ENCODE results near the gene PPP6R3.

PPP6R3 gene

DNA sequence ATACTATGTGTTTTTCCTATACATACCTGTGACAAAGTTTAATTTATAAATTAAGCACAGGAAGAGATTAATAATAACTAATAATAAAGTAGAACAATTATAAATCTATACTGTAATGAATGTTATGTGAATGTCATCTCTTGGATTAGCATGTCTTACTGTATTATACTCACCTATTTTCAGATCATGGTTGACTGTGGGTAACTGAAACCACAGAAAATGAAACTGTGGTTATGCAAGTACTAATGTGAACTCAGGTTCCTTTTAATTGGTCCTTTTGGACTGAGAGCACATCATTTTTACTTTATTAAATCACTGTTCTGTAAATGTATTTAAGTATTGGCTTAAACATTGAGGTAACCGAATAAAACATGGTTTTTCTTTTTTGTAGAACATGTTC, 108.8 kb downstream of the PPP6R3 start:
- in situ Hi-C loops (cut with MboI; ENCODE audit: low pct_unique_long_range_greater_than_20kb, low sequenced_read_pairs, unreplicated experiment): no loop called here
- TF ChIP-seq, protein P1, sequence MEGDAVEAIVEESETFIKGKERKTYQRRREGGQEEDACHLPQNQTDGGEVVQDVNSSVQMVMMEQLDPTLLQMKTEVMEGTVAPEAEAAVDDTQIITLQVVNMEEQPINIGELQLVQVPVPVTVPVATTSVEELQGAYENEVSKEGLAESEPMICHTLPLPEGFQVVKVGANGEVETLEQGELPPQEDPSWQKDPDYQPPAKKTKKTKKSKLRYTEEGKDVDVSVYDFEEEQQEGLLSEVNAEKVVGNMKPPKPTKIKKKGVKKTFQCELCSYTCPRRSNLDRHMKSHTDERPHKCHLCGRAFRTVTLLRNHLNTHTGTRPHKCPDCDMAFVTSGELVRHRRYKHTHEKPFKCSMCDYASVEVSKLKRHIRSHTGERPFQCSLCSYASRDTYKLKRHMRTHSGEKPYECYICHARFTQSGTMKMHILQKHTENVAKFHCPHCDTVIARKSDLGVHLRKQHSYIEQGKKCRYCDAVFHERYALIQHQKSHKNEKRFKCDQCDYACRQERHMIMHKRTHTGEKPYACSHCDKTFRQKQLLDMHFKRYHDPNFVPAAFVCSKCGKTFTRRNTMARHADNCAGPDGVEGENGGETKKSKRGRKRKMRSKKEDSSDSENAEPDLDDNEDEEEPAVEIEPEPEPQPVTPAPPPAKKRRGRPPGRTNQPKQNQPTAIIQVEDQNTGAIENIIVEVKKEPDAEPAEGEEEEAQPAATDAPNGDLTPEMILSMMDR (IDR thresholded peaks at IDR 0.05; ENCODE audit: extremely low read depth, insufficient read depth, missing control alignments): no peak
- peak; percentile 35 for DNase-seq (ENCODE audit: low spot score)

DNA sequence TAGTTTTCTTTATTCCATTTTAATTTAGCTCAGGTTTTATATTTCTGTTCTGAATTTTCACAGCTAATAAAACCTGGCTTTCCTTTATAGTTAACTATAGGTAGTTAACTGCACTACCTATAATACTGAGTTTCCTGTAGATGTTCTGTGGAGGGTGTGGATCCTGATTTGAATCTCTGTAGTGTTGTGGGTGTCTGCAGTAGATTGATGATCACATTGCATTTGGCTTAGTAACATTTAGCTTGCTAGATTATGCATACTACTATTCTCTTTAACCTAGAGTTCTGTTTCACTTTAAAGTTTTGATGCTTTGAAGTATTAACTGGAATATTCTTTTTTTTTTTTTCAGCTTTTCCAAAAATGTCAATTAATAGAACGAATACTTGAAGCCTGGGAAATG, 110.1 kb downstream of the PPP6R3 start:
- TF ChIP-seq, protein P1 (IDR thresholded peaks at IDR 0.05; ENCODE audit: extremely low read depth, insufficient read depth, missing control alignments): no peak
- no peak for DNase-seq (ENCODE audit: low spot score)
- in situ Hi-C loops (cut with MboI; ENCODE audit: low pct_unique_long_range_greater_than_20kb, low sequenced_read_pairs, unreplicated experiment): no loop called here

DNA sequence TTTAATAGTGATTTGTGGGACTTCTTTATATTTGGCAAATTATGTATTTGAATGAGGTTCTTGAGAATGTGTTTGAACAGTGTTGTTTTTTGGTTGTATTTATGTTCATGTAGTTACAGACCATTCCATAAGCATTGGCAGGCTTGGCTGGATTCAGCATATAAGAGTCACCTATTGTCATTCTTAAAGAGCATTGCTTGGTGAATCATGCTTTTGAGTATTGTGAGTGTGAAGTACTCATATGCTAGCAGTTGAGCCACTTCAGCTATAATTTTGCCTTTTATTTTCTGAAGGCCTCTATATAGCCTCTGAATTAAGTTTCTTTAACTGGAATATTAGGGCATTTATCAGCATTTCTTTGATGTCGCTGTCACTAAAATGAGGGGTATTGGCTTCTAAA, 113.8 kb downstream of the PPP6R3 start:
- TF ChIP-seq, protein P1 (IDR thresholded peaks at IDR 0.05; ENCODE audit: extremely low read depth, insufficient read depth, missing control alignments): no peak
- in situ Hi-C loops (cut with MboI; ENCODE audit: low pct_unique_long_range_greater_than_20kb, low sequenced_read_pairs, unreplicated experiment): no loop called here
- DNase-seq (ENCODE audit: low spot score): no peak

DNA sequence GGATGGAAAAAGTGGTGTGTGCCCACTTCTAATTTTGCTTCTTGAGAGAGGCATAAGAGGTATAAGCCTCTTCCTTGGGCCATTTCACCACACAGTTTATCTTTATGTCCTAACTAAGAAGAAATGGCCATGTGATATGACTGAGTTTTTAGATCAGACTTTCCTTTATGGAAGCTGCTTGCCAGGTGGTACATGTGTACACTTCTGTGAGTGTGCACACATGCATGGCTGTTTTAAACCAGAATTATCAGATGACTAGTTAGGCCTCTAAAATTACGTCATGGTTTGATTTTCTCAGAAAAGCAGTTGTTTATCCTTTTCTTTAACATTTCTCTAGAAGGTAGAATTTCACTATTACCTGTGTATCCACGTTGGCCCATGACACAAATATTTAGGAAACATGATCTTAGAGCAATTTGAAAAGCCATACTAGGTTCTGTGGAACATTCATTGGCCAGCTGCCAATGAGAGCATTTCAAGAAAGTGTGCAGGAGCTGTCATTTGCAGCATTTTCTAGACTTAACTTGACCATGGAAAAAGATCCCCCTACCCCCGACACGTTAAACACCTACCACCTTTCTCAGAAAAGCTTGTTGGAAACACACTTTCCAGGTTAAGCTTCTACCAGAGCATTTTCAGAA, 114.6 kb downstream of the PPP6R3 start:
- DNase-seq (ENCODE audit: low spot score): no peak
- TF ChIP-seq, protein P1 (IDR thresholded peaks at IDR 0.05; ENCODE audit: extremely low read depth, insufficient read depth, missing control alignments): no peak
- in situ Hi-C loops (cut with MboI; ENCODE audit: low pct_unique_long_range_greater_than_20kb, low sequenced_read_pairs, unreplicated experiment): no loop called here

- in situ Hi-C loops (cut with MboI; ENCODE audit: low pct_unique_long_range_greater_than_20kb, low sequenced_read_pairs, unreplicated experiment): no loop called here
- DNase-seq (ENCODE audit: low spot score): no peak
- TF ChIP-seq, protein P1 (IDR thresholded peaks at IDR 0.05; ENCODE audit: extremely low read depth, insufficient read depth, missing control alignments): no peak
These were observed 118.9 kb downstream of the PPP6R3 start for GRCh38 chr11:68579455-68579854.

DNA sequence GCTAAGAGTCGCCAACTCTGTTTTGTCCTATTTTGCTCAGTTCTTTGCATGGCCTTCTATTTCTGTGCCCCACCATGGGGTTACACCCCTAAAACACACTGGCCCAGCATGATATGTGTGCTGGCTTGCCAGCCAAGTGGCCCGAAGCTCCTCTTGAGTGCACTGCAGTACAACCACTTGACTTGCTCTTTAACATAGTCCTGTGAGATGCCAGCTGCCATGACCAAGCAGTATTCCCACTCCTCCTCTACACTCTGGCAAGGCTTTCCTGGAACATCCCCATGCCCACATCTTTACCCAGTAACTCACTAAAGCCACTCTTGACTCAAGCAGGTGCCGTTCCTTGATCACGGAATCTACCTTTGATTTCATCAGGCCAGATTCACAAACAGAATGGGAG, 120.9 kb downstream of the PPP6R3 start:
- TF ChIP-seq, protein P1 (IDR thresholded peaks at IDR 0.05; ENCODE audit: extremely low read depth, insufficient read depth, missing control alignments): no peak
- DNase-seq (ENCODE audit: low spot score): no peak

More for the DNA sequence above, 120.9 kb downstream of the PPP6R3 start:
- in situ Hi-C loops (cut with MboI; ENCODE audit: low pct_unique_long_range_greater_than_20kb, low sequenced_read_pairs, unreplicated experiment): no loop called here

Measured in GM13977 (cell line).